Measurements from ENCODE around the gene HPCAL1. TPM values are rescaled to one million over a fixed set of nuclear protein-coding genes. Genes with fewer than 3 reads are reported as not detected.
"Not testable (repeated sequence)": the region's sequence is repeated elsewhere in the genome, so short reads cannot be mapped to it uniquely, and the experiment has no call there.

Gene HPCAL1
- total RNA-seq, 1 experiment from 2014 or later = 312 TPM

DNA sequence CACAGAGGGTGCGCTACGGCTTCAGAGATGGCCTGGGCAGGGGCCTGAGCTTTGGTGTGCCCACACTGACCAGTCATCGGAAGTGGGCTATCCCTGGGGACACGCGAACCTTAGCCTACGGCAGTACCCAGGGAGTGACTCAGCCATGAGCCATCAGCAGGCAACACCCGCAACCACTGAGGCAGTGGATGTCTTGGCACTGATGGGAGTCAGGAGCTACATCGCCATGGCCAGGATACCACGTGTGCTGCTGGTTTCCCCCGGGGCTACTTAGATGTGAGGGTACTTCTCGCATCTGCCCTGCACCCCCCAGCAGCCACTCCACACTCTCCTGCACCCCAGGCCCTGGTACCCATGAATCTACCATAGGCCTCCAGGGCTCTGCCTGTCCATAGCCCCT lies 12.8 kb upstream of the HPCAL1 start:
- no peaks in the 10 kb centered on the region; the same call in 1 of the 2 replicates for H3K9me3 ChIP-seq (ENCODE audit: low read length)
- intact Hi-C loops (cut with micrococcal nuclease) = no loop called here
- H3K4me2 ChIP-seq (ENCODE audit: low read length) = peak overlapping the region; percentile 54
- H3K9ac ChIP-seq (ENCODE audit: low read length) = peak overlapping the region; percentile 71
- H3K4me3 ChIP-seq (ENCODE audit: low read length) = no peak overlapping the region
- H3K36me3 ChIP-seq (ENCODE audit: low read depth, low read length) = no peaks in the 10 kb centered on the region
- BruUV-seq (replicated peaks) = no TSS peak
- no peaks in the 10 kb centered on the region for H3K9me2 ChIP-seq (replicated peaks; ENCODE audit: low read length)
- POLR2A ChIA-PET (ENCODE audit: unreplicated experiment) = no interaction called here
- DNase-seq (peak; percentile 98), ATAC-seq (peak; percentile 54)
- H3F3A ChIP-seq (ENCODE audit: low read length, unreplicated experiment) = peaks cover 10% of the 10 kb centered on the region
- TF ChIP-seq EZH2phosphoT487 (IDR thresholded peaks at IDR 0.05; ENCODE audit: borderline replicate concordance, low read length) (peak; percentile 70; the same call in 1 of the 2 replicates), EZH2 (IDR thresholded peaks at IDR 0.05; ENCODE audit: low read length, unreplicated experiment) (no peak)
- TF ChIP-seq, protein P1, sequence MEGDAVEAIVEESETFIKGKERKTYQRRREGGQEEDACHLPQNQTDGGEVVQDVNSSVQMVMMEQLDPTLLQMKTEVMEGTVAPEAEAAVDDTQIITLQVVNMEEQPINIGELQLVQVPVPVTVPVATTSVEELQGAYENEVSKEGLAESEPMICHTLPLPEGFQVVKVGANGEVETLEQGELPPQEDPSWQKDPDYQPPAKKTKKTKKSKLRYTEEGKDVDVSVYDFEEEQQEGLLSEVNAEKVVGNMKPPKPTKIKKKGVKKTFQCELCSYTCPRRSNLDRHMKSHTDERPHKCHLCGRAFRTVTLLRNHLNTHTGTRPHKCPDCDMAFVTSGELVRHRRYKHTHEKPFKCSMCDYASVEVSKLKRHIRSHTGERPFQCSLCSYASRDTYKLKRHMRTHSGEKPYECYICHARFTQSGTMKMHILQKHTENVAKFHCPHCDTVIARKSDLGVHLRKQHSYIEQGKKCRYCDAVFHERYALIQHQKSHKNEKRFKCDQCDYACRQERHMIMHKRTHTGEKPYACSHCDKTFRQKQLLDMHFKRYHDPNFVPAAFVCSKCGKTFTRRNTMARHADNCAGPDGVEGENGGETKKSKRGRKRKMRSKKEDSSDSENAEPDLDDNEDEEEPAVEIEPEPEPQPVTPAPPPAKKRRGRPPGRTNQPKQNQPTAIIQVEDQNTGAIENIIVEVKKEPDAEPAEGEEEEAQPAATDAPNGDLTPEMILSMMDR (conservative IDR thresholded peaks at IDR 0.05; ENCODE audit: low read depth, low read length) = no peak
- H3K27ac ChIP-seq (ENCODE audit: low read length) = peak overlapping the region; percentile 89
- peaks cover 58% of the 10 kb centered on the region for H3K4me1 ChIP-seq (ENCODE audit: insufficient read depth, low read length)
- CTCF ChIA-PET = interaction anchor here (1.0 to 1.2 kb wide), 2 partner anchors 12 to 118 kb away, joined by 3 to 13 read pairs; no protein-coding TSS in a partner anchor
- no peaks in the 10 kb centered on the region for H4K20me1 ChIP-seq (ENCODE audit: low read length)
- H3K27me3 ChIP-seq (ENCODE audit: low read length) = no peaks in the 10 kb centered on the region
- H3K79me2 ChIP-seq (ENCODE audit: low read length) = no peaks in the 10 kb centered on the region
- H2AFZ ChIP-seq (ENCODE audit: low read length) = no peak overlapping the region

DNA sequence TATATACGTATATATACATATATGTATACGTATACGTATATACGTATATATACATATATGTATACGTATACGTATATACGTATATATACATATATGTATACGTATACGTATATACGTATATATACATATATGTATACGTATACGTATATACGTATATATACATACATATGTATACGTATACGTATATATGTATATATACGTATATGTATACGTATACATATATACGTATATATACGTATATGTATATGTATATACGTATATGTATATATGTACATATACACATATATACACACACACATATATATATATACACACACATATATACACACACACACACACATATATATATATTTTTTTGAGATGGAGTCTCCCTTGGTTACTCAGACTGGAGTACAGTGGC lies 11.3 kb upstream of the HPCAL1 start:
- CTCF ChIA-PET; H3K27ac ChIP-seq (ENCODE audit: low read length); H3K9ac ChIP-seq (ENCODE audit: low read length); H2AFZ ChIP-seq (ENCODE audit: low read length); H3K4me2 ChIP-seq (ENCODE audit: low read length); H3K36me3 ChIP-seq (ENCODE audit: low read depth, low read length); DNase-seq; H3K9me3 ChIP-seq (ENCODE audit: low read length); intact Hi-C loops (cut with micrococcal nuclease); H3K27me3 ChIP-seq (ENCODE audit: low read length); ATAC-seq; BruUV-seq (replicated peaks); H3F3A ChIP-seq (ENCODE audit: low read length, unreplicated experiment); H4K20me1 ChIP-seq (ENCODE audit: low read length); H3K9me2 ChIP-seq (replicated peaks; ENCODE audit: low read length); H3K4me3 ChIP-seq (ENCODE audit: low read length); POLR2A ChIA-PET (ENCODE audit: unreplicated experiment); H3K79me2 ChIP-seq (ENCODE audit: low read length): not testable (repeated sequence)
- H3K4me1 ChIP-seq (ENCODE audit: insufficient read depth, low read length) = peaks cover 43% of the 10 kb centered on the region

DNA sequence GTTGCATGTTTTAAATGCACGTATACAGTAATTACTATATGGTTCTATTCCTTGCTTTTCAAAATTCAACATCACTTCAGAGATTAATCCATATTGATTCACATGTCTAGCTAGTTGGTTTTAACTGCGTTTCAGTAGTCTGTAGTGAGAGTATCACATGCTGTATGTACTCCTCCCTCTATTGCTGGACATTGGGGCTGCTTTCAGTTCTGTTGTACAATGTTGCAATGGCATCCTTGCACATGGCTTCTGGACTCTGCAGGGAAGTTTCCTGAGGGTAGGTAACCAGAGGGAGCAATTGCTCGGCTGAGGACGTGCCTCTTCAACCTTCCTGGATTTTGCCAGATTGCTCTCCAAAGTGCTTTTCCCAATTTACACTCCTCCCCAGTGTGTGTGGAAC lies 10.7 kb upstream of the HPCAL1 start:
- DNase-seq = no peak
- H3K27ac ChIP-seq (ENCODE audit: low read length) = no peak overlapping the region
- H3K27me3 ChIP-seq (ENCODE audit: low read length) = no peaks in the 10 kb centered on the region
- H3K4me2 ChIP-seq (ENCODE audit: low read length) = no peak overlapping the region
- CTCF ChIA-PET = interaction anchor here (0.7 kb wide), 1 partner anchor 115 kb away, joined by 7 read pairs; no protein-coding TSS in a partner anchor
- no peak overlapping the region for H2AFZ ChIP-seq (ENCODE audit: low read length)
- no peaks in the 10 kb centered on the region for H3F3A ChIP-seq (ENCODE audit: low read length, unreplicated experiment)
- no peaks in the 10 kb centered on the region for H4K20me1 ChIP-seq (ENCODE audit: low read length)
- intact Hi-C loops (cut with micrococcal nuclease) = no loop called here
- H3K9me3 ChIP-seq (ENCODE audit: low read length) = no peaks in the 10 kb centered on the region; the same call in 1 of the 2 replicates
- H3K9ac ChIP-seq (ENCODE audit: low read length) = no peak overlapping the region
- H3K4me1 ChIP-seq (ENCODE audit: insufficient read depth, low read length) = peaks cover 36% of the 10 kb centered on the region
- no TSS peak for BruUV-seq (replicated peaks)
- no peak for TF ChIP-seq EZH2 (IDR thresholded peaks at IDR 0.05; ENCODE audit: low read length, unreplicated experiment)
- no peak for TF ChIP-seq EZH2phosphoT487 (IDR thresholded peaks at IDR 0.05; ENCODE audit: borderline replicate concordance, low read length)
- TF ChIP-seq, protein P1 (conservative IDR thresholded peaks at IDR 0.05; ENCODE audit: low read depth, low read length) = no peak
- no peaks in the 10 kb centered on the region for H3K79me2 ChIP-seq (ENCODE audit: low read length)
- ATAC-seq = no peak
- no peak overlapping the region for H3K4me3 ChIP-seq (ENCODE audit: low read length)
- POLR2A ChIA-PET (ENCODE audit: unreplicated experiment) = no interaction called here
- no peaks in the 10 kb centered on the region for H3K36me3 ChIP-seq (ENCODE audit: low read depth, low read length)
- H3K9me2 ChIP-seq (replicated peaks; ENCODE audit: low read length) = no peaks in the 10 kb centered on the region
